Left lung (tissue), 14 donors: Measurements from ENCODE around the gene ARNT2. TPM values are rescaled to one million over a fixed set of nuclear protein-coding genes. Genes with fewer than 3 reads are reported as not detected.

Experiments used
- ATAC-seq: fragments of 200-7000 bp; cut with Tn5 transposase; one replicate; pipeline ENCODE4 v1.9.1; 2020; ENCODE audit warnings: moderate library complexity
- DNase-seq, 4 donors: peaks; one replicate each; pipeline ENCODE4 v3.0.0-alpha.2; 2013 to 2020
- H3K27ac ChIP-seq, 2 donors: fragments of 200-600 bp; sonication (generic) in 1 of 2; one replicate each; pipeline versions ENCODE4 v1.5.0 to v1.8.0; 2020 to 2021
- H3K27me3 ChIP-seq, 2 donors: fragments of 200-600 bp; sonication (generic) in 1 of 2; one replicate each; pipeline versions ENCODE4 v1.5.0 to v1.8.0; 2020 to 2021
- H3K36me3 ChIP-seq, 2 donors: fragments of 200-600 bp; sonication (generic) in 1 of 2; one replicate each; pipeline versions ENCODE4 v1.5.0 to v1.8.0; 2020 to 2021
- H3K4me1 ChIP-seq, 2 donors: fragments of 200-600 bp; one replicate each; pipeline ENCODE4 v1.8.0; 2021
- H3K4me3 ChIP-seq, 2 donors: fragments of 200-600 bp; sonication (generic) in 1 of 2; one replicate each; pipeline versions ENCODE4 v1.5.0 to v1.8.0; 2020 to 2021; ENCODE audit warnings: mild to moderate bottlenecking in 1 of 2
- H3K9me3 ChIP-seq, 2 donors: fragments of 200-600 bp; sonication (generic) in 1 of 2; one replicate each; pipeline versions ENCODE4 v1.5.0 to v1.8.0; 2020 to 2021
- CTCF ChIP-seq, 2 donors: fragments of 200-600 bp; sonication (generic) in 1 of 2; IDR thresholded peaks; one replicate each; pipeline versions ENCODE4 v1.5.0 to v1.8.0; 2021; ENCODE audit warnings: antibody characterized with exemption in 2 of 2
- intact Hi-C, 2 donors: fragments of 100-400 bp; cut with DNase I; formaldehyde crosslinking; loops; one replicate each; pipeline versions ENCODE4 v1.11.2 to v1.14.2; 2022
- long read RNA-seq, 12 donors: library from polyadenylated mRNA in 2 of 12; unstranded in 2 of 12; transcript quantifications; one replicate each; pipeline ENCODE4 v2.0.0 and lab custom pipeline, GENCODE V29; 2019 to 2026
- polyA plus RNA-seq, 6 donors: library from polyadenylated mRNA; unstranded; fragments of 120-200 nt; gene quantifications; one replicate each; pipeline ENCODE4 v1.2.1, GENCODE V29; 2013; ENCODE audit not compliant: insufficient read length in 6 of 6
- total RNA-seq, 2 donors: library from RNA; stranded (reverse); fragmentation: NEBNext Ultra II Directional; extraction: Animal tissue kit (Norgen Biotek cat#: 25700); gene quantifications; one replicate each; pipeline ENCODE4 v1.2.1, GENCODE V29; 2021
- donor health status: DM: no; HTN: yes; CAD: no.
- donor health status: DM: no; HTN: no; CAD: no.

Gene ARNT2
- total RNA-seq, result 1 to 10 TPM; 9.7 to 9.9 TPM
- 10 to 100 TPM; 30.8 to 50.8 (median 36.8) TPM for polyA plus RNA-seq
- long read RNA-seq, donor 1, partial matches to known transcripts, result 8 of 8 reads
- long read RNA-seq, donor 1, other reads (novel, unspliced or antisense), result 0 of 8 reads
- long read RNA-seq, donor 2, full-length matches to known transcripts, result 4 of 4 reads
- long read RNA-seq, donor 2, partial matches to known transcripts, result 0 of 4 reads
- long read RNA-seq, donor 2, other reads (novel, unspliced or antisense), result 0 of 4 reads
- long read RNA-seq, donor 3, full-length matches to known transcripts, result 1 of 1 reads
- long read RNA-seq, donor 3, partial matches to known transcripts, result 0 of 1 reads
- long read RNA-seq, donor 3, other reads (novel, unspliced or antisense), result 0 of 1 reads
- long read RNA-seq, donor 4, result 0 reads
- long read RNA-seq, donor 5, full-length matches to known transcripts, result 1 of 1 reads
- long read RNA-seq, donor 5, partial matches to known transcripts, result 0 of 1 reads
- long read RNA-seq, donor 5, other reads (novel, unspliced or antisense), result 0 of 1 reads
- long read RNA-seq, donor 6, result 0 reads
- long read RNA-seq, donor 7, full-length matches to known transcripts, result 1 of 1 reads
- long read RNA-seq, donor 7, partial matches to known transcripts, result 0 of 1 reads
- long read RNA-seq, donor 7, other reads (novel, unspliced or antisense), result 0 of 1 reads
- long read RNA-seq, donor 8, full-length matches to known transcripts, result 1 of 1 reads
- long read RNA-seq, donor 8, partial matches to known transcripts, result 0 of 1 reads
- long read RNA-seq, donor 8, other reads (novel, unspliced or antisense), result 0 of 1 reads
- long read RNA-seq, donor 9, result 0 reads
- long read RNA-seq, donor 10, partial matches to known transcripts, result 0 of 2 reads
- long read RNA-seq, donor 10, other reads (novel, unspliced or antisense), result 2 of 2 reads
- long read RNA-seq, donor 11, result 0 reads
- long read RNA-seq, donor 12, full-length matches to known transcripts, result 1 of 1 reads
- long read RNA-seq, donor 12, partial matches to known transcripts, result 0 of 1 reads
- long read RNA-seq, donor 12, other reads (novel, unspliced or antisense), result 0 of 1 reads

- Histone ChIP-seq H3K4me3 (peak within 1 kb of the TSS; percentile 38 to 41), H3K9me3 (no peaks in the 10 kb centered on the region), H3K27ac (no peak within 1 kb of the TSS), H3K4me1 (peaks cover 0 to 11% of the 10 kb centered on the region in 2 donors), H3K36me3 (no peaks in the 10 kb centered on the region), H3K27me3 (peaks cover 6 to 81% of the 10 kb centered on the region in 2 donors)
- TF ChIP-seq CTCF (IDR thresholded peaks at IDR 0.05), result no peak
- DNase-seq, result peak in 2 of 4 donors; percentile 74 to 80
- ATAC-seq, result peak; percentile 78
- intact Hi-C loops, result no loop called here
Observed at GRCh38 chr15:80404057-80404760, at the start of gene ARNT2. ARNT2 (plus strand) TSS chr15:80404382; CDS start chr15:80404516, 134 bp downstream.

GRCh38 chr15:80367094-80367493, 37.1 kb upstream of the ARNT2 start:
- ATAC-seq (no peak), DNase-seq (no peak)
- H3K27ac ChIP-seq, result no peak overlapping the region
- no peak for TF ChIP-seq CTCF (IDR thresholded peaks at IDR 0.05)
- no peaks in the 10 kb centered on the region for H3K36me3 ChIP-seq
- no peaks in the 10 kb centered on the region for H3K4me1 ChIP-seq
- H3K27me3 ChIP-seq, result no peaks in the 10 kb centered on the region
- peaks cover 0 to 47% of the 10 kb centered on the region in 2 donors for H3K9me3 ChIP-seq
- intact Hi-C loops, result no loop called here
- no peak overlapping the region for H3K4me3 ChIP-seq

- Histone ChIP-seq H3K9me3 (peaks cover 0 to 47% of the 10 kb centered on the region in 2 donors), H3K4me1 (no peaks in the 10 kb centered on the region), H3K36me3 (no peaks in the 10 kb centered on the region), H3K4me3 (no peak overlapping the region), H3K27me3 (no peaks in the 10 kb centered on the region), H3K27ac (no peak overlapping the region)
- DNase-seq (no peak), ATAC-seq (no peak)
- intact Hi-C loops, result no loop called here
- no peak for TF ChIP-seq CTCF (IDR thresholded peaks at IDR 0.05)
Observed at GRCh38 chr15:80367661-80368060, 36.5 kb upstream of the ARNT2 start.

- DNase-seq (no peak), ATAC-seq (no peak)
- Histone ChIP-seq H3K27me3 (no peaks in the 10 kb centered on the region), H3K9me3 (peaks cover 0 to 28% of the 10 kb centered on the region in 2 donors), H3K27ac (no peak overlapping the region), H3K4me1 (no peaks in the 10 kb centered on the region), H3K4me3 (no peak overlapping the region), H3K36me3 (no peaks in the 10 kb centered on the region)
- TF ChIP-seq CTCF (IDR thresholded peaks at IDR 0.05), result no peak
- intact Hi-C loops, result no loop called here
Observed at GRCh38 chr15:80371924-80372323, 32.3 kb upstream of the ARNT2 start.
